HL-60 (cell line): ENCODE measurements around the gene INHBE.

Experiments used
- GABPA ChIP-seq: IDR thresholded peaks from 2 replicates; pipeline ENCODE4 v1.6.1; 2012; ENCODE audit warnings: low read depth
- POLR2AphosphoS5 ChIP-seq: IDR thresholded peaks from 2 replicates; pipeline ENCODE4 v1.6.1; 2012; ENCODE audit warnings: low read depth
- REST ChIP-seq: IDR thresholded peaks from 2 replicates; pipeline ENCODE4 v1.6.1; 2012; ENCODE audit warnings: low read depth; ENCODE audit not compliant: insufficient replicate concordance
- SPI1 ChIP-seq: IDR thresholded peaks from 2 replicates; pipeline ENCODE4 v1.6.1; 2012; ENCODE audit warnings: low read depth, mild to moderate bottlenecking, borderline replicate concordance
- TF ChIP-seq, protein P1 (sequence below): IDR thresholded peaks from one replicate; pipeline ENCODE4 v1.5.1; 2011; ENCODE audit warnings: low read length, control low read depth, inconsistent platforms; ENCODE audit not compliant: insufficient read depth

- TF ChIP-seq, protein P1, sequence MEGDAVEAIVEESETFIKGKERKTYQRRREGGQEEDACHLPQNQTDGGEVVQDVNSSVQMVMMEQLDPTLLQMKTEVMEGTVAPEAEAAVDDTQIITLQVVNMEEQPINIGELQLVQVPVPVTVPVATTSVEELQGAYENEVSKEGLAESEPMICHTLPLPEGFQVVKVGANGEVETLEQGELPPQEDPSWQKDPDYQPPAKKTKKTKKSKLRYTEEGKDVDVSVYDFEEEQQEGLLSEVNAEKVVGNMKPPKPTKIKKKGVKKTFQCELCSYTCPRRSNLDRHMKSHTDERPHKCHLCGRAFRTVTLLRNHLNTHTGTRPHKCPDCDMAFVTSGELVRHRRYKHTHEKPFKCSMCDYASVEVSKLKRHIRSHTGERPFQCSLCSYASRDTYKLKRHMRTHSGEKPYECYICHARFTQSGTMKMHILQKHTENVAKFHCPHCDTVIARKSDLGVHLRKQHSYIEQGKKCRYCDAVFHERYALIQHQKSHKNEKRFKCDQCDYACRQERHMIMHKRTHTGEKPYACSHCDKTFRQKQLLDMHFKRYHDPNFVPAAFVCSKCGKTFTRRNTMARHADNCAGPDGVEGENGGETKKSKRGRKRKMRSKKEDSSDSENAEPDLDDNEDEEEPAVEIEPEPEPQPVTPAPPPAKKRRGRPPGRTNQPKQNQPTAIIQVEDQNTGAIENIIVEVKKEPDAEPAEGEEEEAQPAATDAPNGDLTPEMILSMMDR = no peak
- TF ChIP-seq POLR2AphosphoS5 (no peak), REST (no peak), SPI1 (no peak), GABPA (no peak)
Measured at GRCh38 chr12:57435293-57435692, 19.8 kb upstream of the INHBE start.
